Measurements from ENCODE around the gene PIGQ. TPM values are rescaled to one million over a fixed set of nuclear protein-coding genes. Genes with fewer than 3 reads are reported as not detected.
A peak's percentile ranks its signal among the peaks of the same experiment; 100 is the strongest.

Gene PIGQ
- total and polyA plus RNA-seq, 2 of the 8 experiments (the other 6 are each of a cell fraction or from before 2014, with no cell fraction given) = 36.0 to 49.2 TPM

DNA sequence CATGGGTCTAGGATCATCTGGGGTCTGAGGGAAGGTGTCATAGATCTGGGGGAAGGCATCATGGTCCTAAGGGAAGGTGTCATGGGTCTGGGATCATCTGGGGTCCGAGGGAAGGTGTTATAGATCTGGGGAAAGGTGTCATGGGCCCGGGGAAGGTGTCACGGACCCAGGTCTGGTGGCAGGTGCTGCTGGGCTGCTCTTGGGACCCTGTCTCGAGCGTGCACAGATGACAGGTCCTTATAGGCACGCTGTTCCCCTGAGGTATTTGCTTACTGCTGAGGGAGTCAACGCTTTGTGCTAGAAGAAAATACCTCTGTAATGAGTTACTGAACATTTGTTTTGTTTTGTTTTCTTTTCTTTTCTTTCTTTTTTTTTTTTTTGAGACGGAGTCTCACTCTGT lies 21.5 kb downstream of the PIGQ start:
- no peak overlapping the region for H2BK120ac ChIP-seq (replicated peaks; ENCODE audit: low read depth, low read length)
- DNase-seq (ENCODE audit: low read depth in 1 of 2, low spot score in 2 of 2) (no peak), FAIRE-seq (no peak)
- no peak overlapping the region for H3K18ac ChIP-seq (ENCODE audit: extremely low read depth, low read length)
- peaks cover 0 to 20% of the 10 kb centered on the region in 2 experiments; a peak in 2 of 4 replicates for H3K79me2 ChIP-seq (ENCODE audit: control insufficient read depth in 1 of 2, insufficient read depth in 2 of 2, low read length in 2 of 2)
- H3K27ac ChIP-seq (ENCODE audit: low read depth, low read length) = no peak overlapping the region
- no peaks in the 10 kb centered on the region for H3K36me3 ChIP-seq (ENCODE audit: control insufficient read depth in 2 of 4, insufficient read depth in 4 of 4, low read length in 3 of 4)
- H3K4me3 ChIP-seq (ENCODE audit: extremely low read depth in 1 of 4, insufficient read depth in 2 of 4, low read depth in 3 of 4, low read length in 4 of 4) = no peak overlapping the region
- H3K9ac ChIP-seq (replicated peaks in 1 of 4; ENCODE audit: extremely low read depth in 1 of 4, low read depth in 3 of 4, low read length in 3 of 4) = no peak overlapping the region
- peaks cover 0 to 34% (median 23%) of the 10 kb centered on the region in 4 experiments; a peak in 5 of 7 replicates for H3K27me3 ChIP-seq (replicated peaks in 1 of 4; ENCODE audit: control insufficient read depth in 3 of 4, extremely low read depth in 1 of 4, insufficient read depth in 3 of 4, low read length in 3 of 4)
- ChIA-PET POLR2A (ENCODE audit: partially characterized antibody) (interaction anchor here (0.7 kb wide), 1 partner anchor 1872 kb away, joined by 3 read pairs; no protein-coding TSS in a partner anchor), CTCF (ENCODE audit: partially characterized antibody) (interaction anchor here (1.9 kb wide), 1 partner anchor 19 kb away, joined by 6 read pairs; no protein-coding TSS in a partner anchor)
- H4K5ac ChIP-seq (ENCODE audit: insufficient read length, low read depth, low read length) = no peak overlapping the region
- no peak overlapping the region for H3K23ac ChIP-seq (ENCODE audit: insufficient read length)
- H4K20me1 ChIP-seq (replicated peaks in 1 of 2; ENCODE audit: control insufficient read depth in 1 of 2, insufficient read depth in 2 of 2, low read length in 2 of 2) = peaks cover 20 to 48% of the 10 kb centered on the region in 2 experiments
- no peak overlapping the region for H2BK15ac ChIP-seq (ENCODE audit: low read length)
- TF ChIP-seq PHF8 (conservative IDR thresholded peaks at IDR 0.05; ENCODE audit: low read depth, low read length) = no peak
- TF ChIP-seq POLR2A (IDR thresholded peaks at IDR 0.05; ENCODE audit: control extremely low read depth in 1 of 2, low read depth in 2 of 2, low read length in 2 of 2) = no peak
- no peak for TF ChIP-seq SP4 (IDR thresholded peaks at IDR 0.05; ENCODE audit: low read length)
- TF ChIP-seq ASH2L (IDR thresholded peaks at IDR 0.05; ENCODE audit: low read length) = no peak
- TF ChIP-seq, protein P1, sequence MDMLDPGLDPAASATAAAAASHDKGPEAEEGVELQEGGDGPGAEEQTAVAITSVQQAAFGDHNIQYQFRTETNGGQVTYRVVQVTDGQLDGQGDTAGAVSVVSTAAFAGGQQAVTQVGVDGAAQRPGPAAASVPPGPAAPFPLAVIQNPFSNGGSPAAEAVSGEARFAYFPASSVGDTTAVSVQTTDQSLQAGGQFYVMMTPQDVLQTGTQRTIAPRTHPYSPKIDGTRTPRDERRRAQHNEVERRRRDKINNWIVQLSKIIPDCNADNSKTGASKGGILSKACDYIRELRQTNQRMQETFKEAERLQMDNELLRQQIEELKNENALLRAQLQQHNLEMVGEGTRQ (IDR thresholded peaks at IDR 0.05; ENCODE audit: low read length) = no peak
- TF ChIP-seq CTBP2 (IDR thresholded peaks at IDR 0.05; ENCODE audit: borderline replicate concordance, insufficient read depth, insufficient read length, low read length) = no peak
- TF ChIP-seq SAP30 (IDR thresholded peaks at IDR 0.05; ENCODE audit: insufficient read depth, insufficient replicate concordance, low read length) = no peak
- no peak for TF ChIP-seq SIRT6 (IDR thresholded peaks at IDR 0.05; ENCODE audit: low read length)
- TF ChIP-seq RFX5 (IDR thresholded peaks at IDR 0.05; ENCODE audit: borderline replicate concordance, low read depth, low read length) = no peak
- TF ChIP-seq EZH2 (IDR thresholded peaks at IDR 0.05; ENCODE audit: low read depth, low read length, severe bottlenecking) = no peak
- TF ChIP-seq EP300 (IDR thresholded peaks at IDR 0.05; ENCODE audit: borderline replicate concordance in 1 of 2, low read depth in 2 of 2, low read length in 2 of 2) = no peak
- no peak overlapping the region for H2AK5ac ChIP-seq (ENCODE audit: low read depth, low read length)
- no peak overlapping the region for H3K56ac ChIP-seq (replicated peaks; ENCODE audit: insufficient read length, low read depth, low read length)
- peak overlapping the region in 1 of 2 experiments; percentile 81; a peak in 1 of 4 replicates for H3K4me2 ChIP-seq (ENCODE audit: insufficient read depth in 1 of 2, low read depth in 2 of 2, low read length in 2 of 2)
- H3K4ac ChIP-seq (replicated peaks; ENCODE audit: insufficient read length, low read depth, low read length) = no peak overlapping the region
- peaks cover 12% of the 10 kb centered on the region; the same call in 1 of the 2 replicates for H3K79me1 ChIP-seq (ENCODE audit: low read depth, low read length)
- no peaks in the 10 kb centered on the region for H3K9me3 ChIP-seq (ENCODE audit: insufficient read depth in 2 of 2, low read depth in 1 of 2, low read length in 1 of 2)
- no peak overlapping the region for H3K14ac ChIP-seq (ENCODE audit: insufficient read length)
- no peak overlapping the region for H2AFZ ChIP-seq (ENCODE audit: low read length)
- peaks cover 9% of the 10 kb centered on the region for H3K23me2 ChIP-seq (ENCODE audit: low read depth, low read length)
- H2BK5ac ChIP-seq (ENCODE audit: low read depth, low read length) = no peak overlapping the region
- H4K91ac ChIP-seq (replicated peaks; ENCODE audit: insufficient read length, low read length) = no peak overlapping the region
- no peak overlapping the region for H4K8ac ChIP-seq (ENCODE audit: extremely low read depth, insufficient read depth, low read length)
- H2BK20ac ChIP-seq (ENCODE audit: low read length) = no peak overlapping the region
- H3K4me1 ChIP-seq (replicated peaks in 1 of 4; ENCODE audit: control insufficient read depth in 3 of 4, insufficient read depth in 4 of 4, low read length in 3 of 4) = peaks cover 0 to 14% (median 7%) of the 10 kb centered on the region in 4 experiments; a peak in 4 of 7 replicates
- H2BK12ac ChIP-seq (ENCODE audit: low read depth, low read length) = no peak overlapping the region; the same call in 1 of the 2 replicates
- WGBS, 2 experiments (ENCODE audit: extremely low coverage in 1 of 2, insufficient coverage in 1 of 2, insufficient read length in 1 of 2, insufficient replicate concordance in 2 of 2, low coverage in 1 of 2, low lambda C conversion rate in 2 of 2, missing lambda C conversion rate in 1 of 2) = 93% methylated on average over 7 of the region's 8 CpGs; no CpG with 5 or more reads in 1 of the 2 experiments

Measured in H1 (cell line).